Activated naive CD8-positive, alpha-beta T cell treated with anti-CD3 and anti-CD28 coated beads, Interleukin-2, amount 10 ng/mL, durations not matched to agents 7 days and 5 days (primary cell): ENCODE data around the gene ELFN1. TPM values are rescaled to one million over a fixed set of nuclear protein-coding genes. Genes with fewer than 3 reads are reported as not detected.
A peak's percentile ranks its signal among the peaks of the same experiment; 100 is the strongest.

Source experiments
- ATAC-seq: fragments of 150-1000 bp; cut with Tn5 transposase; one replicate; pipeline ENCODE4 v1.10.0; 2021; ENCODE audit warnings: low read depth, moderate library complexity
- POLR2A ChIA-PET: fragments of 350-600 bp; sonication (Branson Sonifier 250); formaldehyde crosslinking; loops from one replicate; lab custom pipeline; 2021; ENCODE audit warnings: antibody characterized with exemption; lab: Charles Lee
- DNase-seq: peaks from one replicate; pipeline ENCODE4 v3.0.0; 2021
- H3K27ac Mint-ChIP-seq: one replicate; pipeline ENCODE4 v1.8.0; 2022; ENCODE audit warnings: mild to moderate bottlenecking, mixed read lengths
- H3K27me3 Mint-ChIP-seq: one replicate; pipeline ENCODE4 v1.8.0; 2022; ENCODE audit warnings: mild to moderate bottlenecking, moderate library complexity, mixed read lengths
- H3K36me3 Mint-ChIP-seq: one replicate; pipeline ENCODE4 v1.8.0; 2021; ENCODE audit warnings: mild to moderate bottlenecking, mixed read lengths
- H3K4me1 Mint-ChIP-seq: one replicate; pipeline ENCODE4 v1.8.0; 2021; ENCODE audit warnings: mixed read lengths
- H3K4me3 Mint-ChIP-seq: one replicate; pipeline ENCODE4 v1.8.0; 2022; ENCODE audit warnings: mild to moderate bottlenecking, moderate library complexity, mixed read lengths
- H3K9me3 Mint-ChIP-seq: one replicate; pipeline ENCODE4 v1.8.0; 2021; ENCODE audit warnings: mixed read lengths
- total RNA-seq, 2 experiments: library from RNA; stranded (reverse); gene quantifications; one replicate each; pipeline ENCODE4 v1.2.3, GENCODE V29; 2021

Gene ELFN1
- not detected for total RNA-seq

GRCh38 chr7:1669954-1670893, at the start of gene ELFN1:
ELFN1 (plus strand) TSS chr7:1670277; CDS start chr7:1744597, 74,320 bp downstream.
- Mint-ChIP-seq H3K36me3 (no peaks in the 10 kb centered on the region), H3K27ac (no peak within 1 kb of the TSS), H3K27me3 (peaks cover 34% of the 10 kb centered on the region), H3K4me1 (peaks cover 1% of the 10 kb centered on the region), H3K9me3 (no peaks in the 10 kb centered on the region), H3K4me3 (peak within 1 kb of the TSS; percentile 37)
- ATAC-seq, result no peak
- DNase-seq, result peak; percentile 37
- POLR2A ChIA-PET, result no interaction called here

- Mint-ChIP-seq H3K4me3 (no peak overlapping the region), H3K36me3 (no peaks in the 10 kb centered on the region), H3K27me3 (no peaks in the 10 kb centered on the region), H3K27ac (no peak overlapping the region), H3K9me3 (no peaks in the 10 kb centered on the region), H3K4me1 (no peaks in the 10 kb centered on the region)
- no peak for DNase-seq
- no peak for ATAC-seq
- POLR2A ChIA-PET, result no interaction called here
Observed at GRCh38 chr7:1620835-1621234, 49.2 kb upstream of the ELFN1 start.

GRCh38 chr7:1621718-1622117, 48.4 kb upstream of the ELFN1 start:
- Mint-ChIP-seq H3K36me3 (no peaks in the 10 kb centered on the region), H3K27ac (no peak overlapping the region), H3K4me1 (no peaks in the 10 kb centered on the region), H3K4me3 (no peak overlapping the region), H3K9me3 (no peaks in the 10 kb centered on the region), H3K27me3 (no peaks in the 10 kb centered on the region)
- no peak for ATAC-seq
- DNase-seq, result no peak
- POLR2A ChIA-PET, result no interaction called here

- no peak for ATAC-seq
- POLR2A ChIA-PET, result no interaction called here
- DNase-seq, result no peak
- Mint-ChIP-seq H3K4me1 (no peaks in the 10 kb centered on the region), H3K27ac (no peak overlapping the region), H3K27me3 (no peaks in the 10 kb centered on the region), H3K36me3 (no peaks in the 10 kb centered on the region), H3K4me3 (no peak overlapping the region), H3K9me3 (no peaks in the 10 kb centered on the region)
Observed at GRCh38 chr7:1622441-1622840, 47.6 kb upstream of the ELFN1 start.

GRCh38 chr7:1623810-1624209, 46.3 kb upstream of the ELFN1 start:
- no peaks in the 10 kb centered on the region for H3K4me1 Mint-ChIP-seq
- POLR2A ChIA-PET, result no interaction called here
- H3K36me3 Mint-ChIP-seq, result no peaks in the 10 kb centered on the region
- H3K27me3 Mint-ChIP-seq, result no peaks in the 10 kb centered on the region
- no peak overlapping the region for H3K27ac Mint-ChIP-seq
- ATAC-seq (no peak), DNase-seq (no peak)
- H3K4me3 Mint-ChIP-seq, result no peak overlapping the region
- H3K9me3 Mint-ChIP-seq, result no peaks in the 10 kb centered on the region

GRCh38 chr7:1624999-1625927, 44.8 kb upstream of the ELFN1 start:
- Mint-ChIP-seq H3K36me3 (no peaks in the 10 kb centered on the region), H3K9me3 (peaks cover 2% of the 10 kb centered on the region), H3K4me3 (no peak overlapping the region), H3K27ac (no peak overlapping the region), H3K4me1 (no peaks in the 10 kb centered on the region), H3K27me3 (peaks cover 2% of the 10 kb centered on the region)
- no peak for ATAC-seq
- DNase-seq, result no peak
- POLR2A ChIA-PET, result no interaction called here

GRCh38 chr7:1626769-1627168, 43.3 kb upstream of the ELFN1 start:
- no peak overlapping the region for H3K27ac Mint-ChIP-seq

GRCh38 chr7:1630700-1631336, 39.3 kb upstream of the ELFN1 start:
- Mint-ChIP-seq H3K9me3 (peaks cover 13% of the 10 kb centered on the region), H3K36me3 (peaks cover 3% of the 10 kb centered on the region), H3K4me1 (no peaks in the 10 kb centered on the region), H3K27me3 (peaks cover 2% of the 10 kb centered on the region), H3K27ac (no peak overlapping the region), H3K4me3 (no peak overlapping the region)
- ATAC-seq, result no peak
- DNase-seq, result no peak
- POLR2A ChIA-PET, result no interaction called here

More at GRCh38 chr7:1626769-1627168, 43.3 kb upstream of the ELFN1 start:
- ATAC-seq (no peak), DNase-seq (no peak)
- Mint-ChIP-seq H3K9me3 (peaks cover 6% of the 10 kb centered on the region), H3K36me3 (no peaks in the 10 kb centered on the region), H3K27me3 (peaks cover 2% of the 10 kb centered on the region), H3K4me3 (no peak overlapping the region), H3K4me1 (no peaks in the 10 kb centered on the region)
- POLR2A ChIA-PET, result no interaction called here

GRCh38 chr7:1631678-1632077, 38.4 kb upstream of the ELFN1 start:
- DNase-seq (no peak), ATAC-seq (no peak)
- peaks cover 2% of the 10 kb centered on the region for H3K27me3 Mint-ChIP-seq
- peaks cover 3% of the 10 kb centered on the region for H3K36me3 Mint-ChIP-seq
- H3K4me3 Mint-ChIP-seq, result no peak overlapping the region
- POLR2A ChIA-PET, result no interaction called here
- peaks cover 14% of the 10 kb centered on the region for H3K9me3 Mint-ChIP-seq
- no peak overlapping the region for H3K27ac Mint-ChIP-seq
- H3K4me1 Mint-ChIP-seq, result no peaks in the 10 kb centered on the region

- H3K27me3 Mint-ChIP-seq, result peaks cover 2% of the 10 kb centered on the region
- DNase-seq (no peak), ATAC-seq (no peak)
- H3K4me1 Mint-ChIP-seq, result no peaks in the 10 kb centered on the region
- H3K4me3 Mint-ChIP-seq, result no peak overlapping the region
- peaks cover 17% of the 10 kb centered on the region for H3K9me3 Mint-ChIP-seq
- POLR2A ChIA-PET, result no interaction called here
- peaks cover 3% of the 10 kb centered on the region for H3K36me3 Mint-ChIP-seq
- H3K27ac Mint-ChIP-seq, result no peak overlapping the region
Observed at GRCh38 chr7:1632506-1632905, 37.6 kb upstream of the ELFN1 start.

- Mint-ChIP-seq H3K36me3 (peaks cover 3% of the 10 kb centered on the region), H3K4me3 (no peak overlapping the region), H3K27me3 (peaks cover 2% of the 10 kb centered on the region), H3K9me3 (peaks cover 17% of the 10 kb centered on the region), H3K4me1 (no peaks in the 10 kb centered on the region), H3K27ac (no peak overlapping the region)
- ATAC-seq, result no peak
- POLR2A ChIA-PET, result no interaction called here
- no peak for DNase-seq
Observed at GRCh38 chr7:1632916-1633785, 36.9 kb upstream of the ELFN1 start.

GRCh38 chr7:1635401-1635800, 34.7 kb upstream of the ELFN1 start:
- POLR2A ChIA-PET, result no interaction called here
- H3K4me1 Mint-ChIP-seq, result no peaks in the 10 kb centered on the region
- no peaks in the 10 kb centered on the region for H3K27me3 Mint-ChIP-seq
- H3K36me3 Mint-ChIP-seq, result peaks cover 3% of the 10 kb centered on the region
- ATAC-seq, result no peak
- H3K9me3 Mint-ChIP-seq, result peaks cover 15% of the 10 kb centered on the region
- no peak overlapping the region for H3K4me3 Mint-ChIP-seq
- no peak for DNase-seq
- H3K27ac Mint-ChIP-seq, result no peak overlapping the region
